HEK293 (cell line): ENCODE data around the gene LEF1.

Experiments
- CTCF ChIA-PET: fragments of 350-600 bp; formaldehyde crosslinking; extraction: SDS; loops from one replicate; lab custom pipeline; 2021; ENCODE audit warnings: antibody characterized with exemption; lab: Yijun Ruan, JAX
- POLR2A ChIA-PET: fragments of 300-600 bp; formaldehyde crosslinking; extraction: SDS; loops from one replicate; lab custom pipeline; 2020; ENCODE audit warnings: antibody characterized with exemption, inconsistent platforms; lab: Yijun Ruan, JAX
- H3K27ac ChIP-seq: fragments of 200-500 bp; sonication (Bioruptor generic); 2 replicates; pipeline ENCODE4 v1.5.1; 2014; ENCODE audit warnings: low read depth, low read length, control low read depth, inconsistent platforms; ENCODE audit errors: extremely low read depth
- H3K36me3 ChIP-seq, 2 experiments: fragments of 200-500 bp in 1 of 2; sonication (Bioruptor generic) in 1 of 2; 1 replicate in 1 of 2; 2 replicates in 1 of 2; pipeline ENCODE4 v1.5.1; 2014 to 2017; ENCODE audit warnings: inconsistent platforms in 2 of 2, low read length in 2 of 2; ENCODE audit not compliant: control insufficient read depth in 2 of 2, insufficient read depth in 1 of 2
- H3K4me1 ChIP-seq: fragments of 200-500 bp; sonication (Bioruptor generic); 2 replicates; pipeline ENCODE4 v1.5.1; 2014; ENCODE audit warnings: mild to moderate bottlenecking, low read length, inconsistent platforms; ENCODE audit not compliant: control insufficient read depth, insufficient read depth
- H3K4me3 ChIP-seq: 2 replicates; pipeline ENCODE4 v1.5.1; 2011; ENCODE audit warnings: low read depth, mild to moderate bottlenecking, control low read depth, low read length, moderate library complexity
- H3K9me3 ChIP-seq: fragments of 200-500 bp; sonication (Bioruptor generic); 2 replicates; pipeline ENCODE4 v1.5.1; 2014; ENCODE audit warnings: low read depth, low read length, inconsistent platforms; ENCODE audit not compliant: control insufficient read depth, insufficient read depth
- BCL11B ChIP-seq: fragments of 450-650 bp; formaldehyde crosslinking; IDR thresholded peaks from 2 replicates; pipeline ENCODE4 v1.5.1; 2016; ENCODE audit warnings: low read depth, missing biosample characterization, missing genetic modification characterization
- GFI1B ChIP-seq: fragments of 450-650 bp; formaldehyde crosslinking; IDR thresholded peaks from 2 replicates; pipeline ENCODE4 v1.5.1; 2016; ENCODE audit warnings: missing biosample characterization, missing genetic modification characterization
- GLI2 ChIP-seq: fragments of 450-650 bp; formaldehyde crosslinking; IDR thresholded peaks from 2 replicates; pipeline ENCODE4; 2017; ENCODE audit warnings: missing biosample characterization, missing genetic modification characterization, low read depth, borderline replicate concordance
- GLIS2 ChIP-seq: fragments of 450-650 bp; formaldehyde crosslinking; IDR thresholded peaks from 2 replicates; pipeline ENCODE4 v1.5.1; 2016; ENCODE audit warnings: missing biosample characterization, missing genetic modification characterization
- SCRT2 ChIP-seq: fragments of 450-650 bp; formaldehyde crosslinking; IDR thresholded peaks from 2 replicates; pipeline ENCODE4 v1.5.1; 2016; ENCODE audit warnings: missing biosample characterization, missing genetic modification characterization
- SETDB1 ChIP-seq: IDR thresholded peaks from one replicate; pipeline ENCODE4 v1.6.1; 2017; ENCODE audit warnings: mild to moderate bottlenecking, low read length, moderate library complexity, mixed read lengths; ENCODE audit not compliant: insufficient read length
- YY1 ChIP-seq: fragments of 450-650 bp; formaldehyde crosslinking; IDR thresholded peaks from 2 replicates; pipeline ENCODE4 v1.5.1; 2018; ENCODE audit warnings: missing biosample characterization, missing genetic modification characterization
- ZFHX2 ChIP-seq: fragments of 450-650 bp; formaldehyde crosslinking; conservative IDR thresholded peaks from 2 replicates; pipeline ENCODE4 v1.5.1; 2016; ENCODE audit warnings: missing biosample characterization, missing genetic modification characterization
- ZNF146 ChIP-seq: fragments of 450-650 bp; formaldehyde crosslinking; IDR thresholded peaks from 2 replicates; pipeline ENCODE4 v1.5.1; 2016; ENCODE audit warnings: missing biosample characterization, missing genetic modification characterization
- ZNF169 ChIP-seq: fragments of 450-650 bp; formaldehyde crosslinking; IDR thresholded peaks from 2 replicates; pipeline ENCODE4 v1.5.1; 2016; ENCODE audit warnings: missing biosample characterization, missing genetic modification characterization
- ZNF214 ChIP-seq: fragments of 450-650 bp; formaldehyde crosslinking; IDR thresholded peaks from 2 replicates; pipeline ENCODE4 v1.5.1; 2017; ENCODE audit warnings: missing biosample characterization, mild to moderate bottlenecking, missing genetic modification characterization, borderline replicate concordance
- ZNF266 ChIP-seq: fragments of 450-650 bp; formaldehyde crosslinking; IDR thresholded peaks from 2 replicates; pipeline ENCODE4 v1.5.1; 2016; ENCODE audit warnings: missing biosample characterization, missing genetic modification characterization, low read depth
- ZNF311 ChIP-seq: fragments of 450-650 bp; formaldehyde crosslinking; IDR thresholded peaks from 2 replicates; pipeline ENCODE4 v1.5.1; 2017; ENCODE audit warnings: missing biosample characterization, missing genetic modification characterization, borderline replicate concordance
- ZNF426 ChIP-seq: fragments of 450-650 bp; formaldehyde crosslinking; IDR thresholded peaks from 2 replicates; pipeline ENCODE4 v1.5.1; 2017; ENCODE audit warnings: missing biosample characterization, missing genetic modification characterization, mild to moderate bottlenecking, inconsistent platforms, moderate library complexity
- ZNF473 ChIP-seq: fragments of 450-650 bp; formaldehyde crosslinking; IDR thresholded peaks from 2 replicates; pipeline ENCODE4 v1.5.1; 2017; ENCODE audit warnings: missing biosample characterization, missing genetic modification characterization
- ZNF548 ChIP-seq: fragments of 450-650 bp; formaldehyde crosslinking; IDR thresholded peaks from 2 replicates; pipeline ENCODE4 v1.5.1; 2016; ENCODE audit warnings: missing biosample characterization, missing genetic modification characterization
- ZNF585B ChIP-seq: fragments of 450-650 bp; formaldehyde crosslinking; IDR thresholded peaks from 2 replicates; pipeline ENCODE4 v1.5.1; 2016; ENCODE audit warnings: missing biosample characterization, missing genetic modification characterization
- ZNF596 ChIP-seq: fragments of 450-650 bp; IDR thresholded peaks from 2 replicates; pipeline ENCODE4 v1.5.0; 2018; ENCODE audit warnings: missing biosample characterization, mild to moderate bottlenecking, missing genetic modification characterization, moderate library complexity
- ZNF624 ChIP-seq: fragments of 450-650 bp; formaldehyde crosslinking; IDR thresholded peaks from 2 replicates; pipeline ENCODE4 v1.5.1; 2017; ENCODE audit warnings: missing biosample characterization, missing genetic modification characterization
- ZNF837 ChIP-seq: fragments of 450-650 bp; formaldehyde crosslinking; IDR thresholded peaks from 2 replicates; pipeline ENCODE4 v1.5.1; 2016; ENCODE audit warnings: missing biosample characterization, missing genetic modification characterization
- ZNF843 ChIP-seq: fragments of 450-650 bp; formaldehyde crosslinking; IDR thresholded peaks from 2 replicates; pipeline ENCODE4 v1.5.1; 2016; ENCODE audit warnings: missing biosample characterization, missing genetic modification characterization
- TF ChIP-seq, protein P1 (sequence below): fragments of 450-650 bp; formaldehyde crosslinking; IDR thresholded peaks from 2 replicates; pipeline ENCODE4 v1.5.1; 2017; ENCODE audit warnings: missing biosample characterization, mild to moderate bottlenecking, missing genetic modification characterization, moderate library complexity
- TF ChIP-seq, protein P2 (sequence below): fragments of 450-650 bp; formaldehyde crosslinking; IDR thresholded peaks from 2 replicates; pipeline ENCODE4 v1.5.1; 2017; ENCODE audit warnings: missing biosample characterization, missing genetic modification characterization
- TF ChIP-seq, protein P3 (sequence below): IDR thresholded peaks from 2 replicates; pipeline ENCODE4 v1.6.1; 2011; ENCODE audit warnings: mild to moderate bottlenecking, low read depth, low read length, borderline replicate concordance
- TF ChIP-seq, protein P4 (sequence below): sonication (generic); formaldehyde crosslinking; IDR thresholded peaks from 2 replicates; pipeline ENCODE4 v1.8.1; 2022; ENCODE audit warnings: mild to moderate bottlenecking, moderate library complexity, missing genetic modification reagents

LEF1 gene

DNA sequence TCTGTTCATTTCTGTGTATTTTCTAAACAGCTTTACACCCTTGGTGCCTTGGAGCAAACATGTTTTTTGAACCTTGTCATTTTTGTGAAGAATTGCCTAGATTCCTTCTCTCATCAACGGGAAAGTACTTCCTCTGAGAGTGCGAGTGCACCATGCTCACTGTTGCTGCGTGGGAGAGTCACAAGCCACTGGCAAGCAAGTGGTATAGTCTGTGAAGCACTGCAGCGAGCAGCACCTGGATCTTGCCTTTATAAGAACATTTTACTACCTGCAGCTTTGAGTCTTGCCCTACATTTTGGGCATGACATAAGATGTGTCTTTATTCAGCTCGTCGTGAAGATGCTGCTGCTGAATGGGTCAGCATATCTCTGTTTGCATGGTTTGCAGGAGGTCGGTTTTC, 134.2 kb downstream of the LEF1 start:
- Histone ChIP-seq H3K4me1 (no peaks in the 10 kb centered on the region), H3K4me3 (no peak overlapping the region), H3K27ac (no peak overlapping the region), H3K36me3 (peaks cover 0 to 58% of the 10 kb centered on the region in 2 experiments; a peak in 2 of 3 replicates), H3K9me3 (no peaks in the 10 kb centered on the region)
- ChIA-PET POLR2A (no interaction called here), CTCF (interaction anchor here (0.7 to 3.1 kb wide), 2 partner anchors 16 to 276 kb away, joined by 3 to 16 read pairs; no protein-coding TSS in a partner anchor)
- TF ChIP-seq SCRT2 (tag by site-specific recombination) (no peak), GLIS2 (tag by site-specific recombination) (no peak), ZNF585B (no peak), YY1 (tag by site-specific recombination) (no peak), ZNF473 (no peak), ZNF596 (tag by site-specific recombination) (no peak)

DNA sequence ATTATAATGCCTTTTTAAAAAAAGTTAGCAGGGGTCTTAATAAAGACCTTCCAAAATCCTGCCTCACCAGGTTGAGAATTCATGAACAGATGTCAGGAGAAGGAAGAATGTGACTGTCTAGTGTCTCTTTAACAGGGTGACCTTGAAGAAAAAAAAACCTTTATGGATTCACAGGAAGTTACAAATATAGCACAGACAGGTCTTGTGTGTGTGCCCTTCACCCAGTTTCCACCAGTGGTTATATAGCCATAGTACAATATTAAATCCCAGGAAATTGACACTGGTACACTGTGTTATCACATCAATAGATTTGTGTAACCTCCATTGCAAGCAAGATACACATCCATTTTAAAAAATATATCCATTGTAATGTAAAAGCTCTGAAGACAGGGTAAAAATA, 135.4 kb downstream of the LEF1 start:
- TF ChIP-seq ZNF311 (tag by site-specific recombination) = no peak
- no peak for TF ChIP-seq GFI1B (tag by site-specific recombination)
- TF ChIP-seq ZNF624 (tag by site-specific recombination) = no peak
- TF ChIP-seq, protein P1, sequence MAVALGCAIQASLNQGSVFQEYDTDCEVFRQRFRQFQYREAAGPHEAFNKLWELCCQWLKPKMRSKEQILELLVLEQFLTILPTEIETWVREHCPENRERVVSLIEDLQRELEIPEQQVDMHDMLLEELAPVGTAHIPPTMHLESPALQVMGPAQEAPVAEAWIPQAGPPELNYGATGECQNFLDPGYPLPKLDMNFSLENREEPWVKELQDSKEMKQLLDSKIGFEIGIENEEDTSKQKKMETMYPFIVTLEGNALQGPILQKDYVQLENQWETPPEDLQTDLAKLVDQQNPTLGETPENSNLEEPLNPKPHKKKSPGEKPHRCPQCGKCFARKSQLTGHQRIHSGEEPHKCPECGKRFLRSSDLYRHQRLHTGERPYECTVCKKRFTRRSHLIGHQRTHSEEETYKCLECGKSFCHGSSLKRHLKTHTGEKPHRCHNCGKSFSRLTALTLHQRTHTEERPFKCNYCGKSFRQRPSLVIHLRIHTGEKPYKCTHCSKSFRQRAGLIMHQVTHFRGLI (tag by site-specific recombination) = no peak
- TF ChIP-seq, protein P2, sequence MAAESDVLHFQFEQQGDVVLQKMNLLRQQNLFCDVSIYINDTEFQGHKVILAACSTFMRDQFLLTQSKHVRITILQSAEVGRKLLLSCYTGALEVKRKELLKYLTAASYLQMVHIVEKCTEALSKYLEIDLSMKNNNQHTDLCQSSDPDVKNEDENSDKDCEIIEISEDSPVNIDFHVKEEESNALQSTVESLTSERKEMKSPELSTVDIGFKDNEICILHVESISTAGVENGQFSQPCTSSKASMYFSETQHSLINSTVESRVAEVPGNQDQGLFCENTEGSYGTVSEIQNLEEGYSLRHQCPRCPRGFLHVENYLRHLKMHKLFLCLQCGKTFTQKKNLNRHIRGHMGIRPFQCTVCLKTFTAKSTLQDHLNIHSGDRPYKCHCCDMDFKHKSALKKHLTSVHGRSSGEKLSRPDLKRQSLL (tag by site-specific recombination) = no peak
- TF ChIP-seq ZNF843 (tag by site-specific recombination) = no peak
- TF ChIP-seq ZNF266 = no peak
- TF ChIP-seq BCL11B (tag by site-specific recombination) = no peak
- no peak for TF ChIP-seq ZNF548 (tag by site-specific recombination)
- TF ChIP-seq ZNF426 = no peak
- TF ChIP-seq ZFHX2 (tag by site-specific recombination) = no peak
- no peak for TF ChIP-seq ZNF146 (tag by site-specific recombination)
- H3K36me3 ChIP-seq = peaks cover under 1 to 70% of the 10 kb centered on the region in 2 experiments
- H3K4me1 ChIP-seq = no peaks in the 10 kb centered on the region
- no peak overlapping the region for H3K27ac ChIP-seq
- ChIA-PET POLR2A (no interaction called here), CTCF (interaction anchor here (0.9 to 3.1 kb wide), 2 partner anchors 15 to 539 kb away, joined by 3 to 16 read pairs; no protein-coding TSS in a partner anchor)
- no peak overlapping the region for H3K4me3 ChIP-seq
- no peaks in the 10 kb centered on the region for H3K9me3 ChIP-seq

DNA sequence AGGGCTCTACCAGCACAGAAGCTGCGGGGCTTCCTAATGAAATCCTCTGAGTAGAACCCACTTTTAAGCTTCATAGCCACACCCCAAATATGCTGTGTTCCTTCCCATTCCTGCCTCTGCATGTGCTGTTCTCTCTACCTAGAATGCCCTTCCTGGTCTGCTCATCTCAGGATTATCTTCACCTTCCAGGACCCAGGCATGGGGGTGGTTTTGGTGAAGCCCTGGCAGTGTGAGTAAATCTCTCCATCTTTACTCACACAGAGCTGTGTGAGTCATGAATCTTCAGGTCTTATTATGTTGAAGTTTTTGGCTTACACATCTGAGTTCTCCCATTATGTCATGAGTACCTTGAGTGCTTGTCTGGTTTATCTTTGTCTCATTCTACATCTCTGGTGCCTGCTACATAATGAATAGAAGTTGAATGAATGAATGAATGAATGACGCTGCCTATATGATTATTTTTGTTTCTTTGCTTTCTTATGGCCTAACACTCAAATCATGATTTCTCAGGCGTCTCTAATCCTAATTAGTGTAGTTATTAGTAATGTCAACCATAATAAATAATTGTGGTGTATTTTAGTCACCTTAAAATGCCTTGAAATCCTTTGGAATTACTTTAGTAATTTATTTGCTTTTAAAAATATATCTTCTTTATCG, 137.2 kb downstream of the LEF1 start:
- Histone ChIP-seq H3K9me3 (no peaks in the 10 kb centered on the region), H3K27ac (no peak overlapping the region), H3K4me3 (no peak overlapping the region), H3K4me1 (no peaks in the 10 kb centered on the region), H3K36me3 (peaks cover 8 to 88% of the 10 kb centered on the region in 2 experiments)
- ChIA-PET CTCF (interaction anchor here (0.6 to 2.9 kb wide), 3 partner anchors 451 to 479 kb away, joined by 3 to 12 read pairs (median 4); no protein-coding TSS in a partner anchor), POLR2A (no interaction called here)
- TF ChIP-seq GLI2 (tag by site-specific recombination) = no peak
- TF ChIP-seq SETDB1 = no peak
- TF ChIP-seq ZNF214 = no peak
- TF ChIP-seq ZNF596 (tag by site-specific recombination) = no peak
- no peak for TF ChIP-seq ZNF837 (tag by site-specific recombination)
- no peak for TF ChIP-seq ZNF169 (tag by site-specific recombination)
- TF ChIP-seq, protein P3, sequence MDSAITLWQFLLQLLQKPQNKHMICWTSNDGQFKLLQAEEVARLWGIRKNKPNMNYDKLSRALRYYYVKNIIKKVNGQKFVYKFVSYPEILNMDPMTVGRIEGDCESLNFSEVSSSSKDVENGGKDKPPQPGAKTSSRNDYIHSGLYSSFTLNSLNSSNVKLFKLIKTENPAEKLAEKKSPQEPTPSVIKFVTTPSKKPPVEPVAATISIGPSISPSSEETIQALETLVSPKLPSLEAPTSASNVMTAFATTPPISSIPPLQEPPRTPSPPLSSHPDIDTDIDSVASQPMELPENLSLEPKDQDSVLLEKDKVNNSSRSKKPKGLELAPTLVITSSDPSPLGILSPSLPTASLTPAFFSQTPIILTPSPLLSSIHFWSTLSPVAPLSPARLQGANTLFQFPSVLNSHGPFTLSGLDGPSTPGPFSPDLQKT = no peak
- TF ChIP-seq, protein P4, sequence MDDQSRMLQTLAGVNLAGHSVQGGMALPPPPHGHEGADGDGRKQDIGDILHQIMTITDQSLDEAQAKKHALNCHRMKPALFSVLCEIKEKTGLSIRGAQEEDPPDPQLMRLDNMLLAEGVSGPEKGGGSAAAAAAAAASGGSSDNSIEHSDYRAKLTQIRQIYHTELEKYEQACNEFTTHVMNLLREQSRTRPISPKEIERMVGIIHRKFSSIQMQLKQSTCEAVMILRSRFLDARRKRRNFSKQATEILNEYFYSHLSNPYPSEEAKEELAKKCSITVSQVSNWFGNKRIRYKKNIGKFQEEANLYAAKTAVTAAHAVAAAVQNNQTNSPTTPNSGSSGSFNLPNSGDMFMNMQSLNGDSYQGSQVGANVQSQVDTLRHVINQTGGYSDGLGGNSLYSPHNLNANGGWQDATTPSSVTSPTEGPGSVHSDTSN (CRISPR knock-in tag) = no peak
